Cerebellar cortex (tissue), 1 donor: Measurements from ENCODE around the gene PATJ.
"Not testable (repeated sequence)": the region's sequence is repeated elsewhere in the genome, so short reads cannot be mapped to it uniquely, and the experiment has no call there.

Experiments
- DNase-seq: peaks from one replicate; pipeline ENCODE4 v3.0.0-alpha.2; 2015; ENCODE audit warnings: low spot score

The PATJ gene

GRCh38 chr1:62175568-62176179, 433.4 kb downstream of the PATJ start:
- DNase-seq: peak; percentile 64

GRCh38 chr1:62176597-62177312, 434.5 kb downstream of the PATJ start:
- DNase-seq: no peak

GRCh38 chr1:62177621-62178020, 435.3 kb downstream of the PATJ start:
- DNase-seq: no peak

- no peak for DNase-seq
Observed at GRCh38 chr1:62178372-62178771, 436.1 kb downstream of the PATJ start.

GRCh38 chr1:62180054-62180453, 437.8 kb downstream of the PATJ start:
- not testable (repeated sequence) for DNase-seq

GRCh38 chr1:62180639-62181038, 438.4 kb downstream of the PATJ start:
- DNase-seq: no peak

GRCh38 chr1:62181532-62181931, 439.3 kb downstream of the PATJ start:
- DNase-seq: no peak

- DNase-seq: not testable (repeated sequence)
Observed at GRCh38 chr1:62182157-62182556, 439.9 kb downstream of the PATJ start.

GRCh38 chr1:62183164-62184020, 441.1 kb downstream of the PATJ start:
- DNase-seq: not testable (repeated sequence)

GRCh38 chr1:62184336-62184735, 442.1 kb downstream of the PATJ start:
- DNase-seq: no peak

GRCh38 chr1:62185233-62185632, 443.0 kb downstream of the PATJ start:
- not testable (repeated sequence) for DNase-seq

GRCh38 chr1:62185677-62186076, 443.4 kb downstream of the PATJ start:
- DNase-seq: no peak

- DNase-seq: no peak
Observed at GRCh38 chr1:62187548-62187947, 445.3 kb downstream of the PATJ start.

GRCh38 chr1:62188111-62188510, 445.8 kb downstream of the PATJ start:
- DNase-seq: no peak

GRCh38 chr1:62194651-62195544, 452.6 kb downstream of the PATJ start, which contains the start of gene L1TD1:
L1TD1 (plus strand) TSS chr1:62194849; CDS start chr1:62206629, 11,780 bp downstream.
- no peak for DNase-seq

GRCh38 chr1:62196086-62196690, 453.9 kb downstream of the PATJ start:
- no peak for DNase-seq

- DNase-seq: no peak
Observed at GRCh38 chr1:62198069-62198780, 455.9 kb downstream of the PATJ start.

GRCh38 chr1:62198781-62199125, 456.5 kb downstream of the PATJ start:
- no peak for DNase-seq

- DNase-seq: no peak
Observed at GRCh38 chr1:62207187-62207586, 464.9 kb downstream of the PATJ start.

- DNase-seq: no peak
Observed at GRCh38 chr1:62208087-62208486, 465.8 kb downstream of the PATJ start.

GRCh38 chr1:62208970-62209369, 466.7 kb downstream of the PATJ start:
- no peak for DNase-seq
